GM12865 (cell line): Measurements from ENCODE around the gene LRTM1.

Source experiments
- DNase-seq: peaks from one replicate; pipeline ENCODE4 v3.0.0; 2010; ENCODE audit warnings: low read depth
- H3K4me3 ChIP-seq: 2 replicates; pipeline ENCODE4 v1.5.1; 2011; ENCODE audit warnings: mild to moderate bottlenecking, low read depth, low read length, control low read depth
- CTCF ChIP-seq: IDR thresholded peaks from 2 replicates; pipeline ENCODE4 v1.5.1; 2011; ENCODE audit warnings: low read length, control low read depth, low read depth, inconsistent platforms; ENCODE audit not compliant: insufficient read depth; ENCODE audit errors: missing control alignments

Gene LRTM1

GRCh38 chr3:54941690-54942362, 14.0 kb upstream of the LRTM1 start:
- DNase-seq = no peak
- H3K4me3 ChIP-seq = no peak overlapping the region
- TF ChIP-seq CTCF = no peak

- TF ChIP-seq CTCF = no peak
- no peak overlapping the region for H3K4me3 ChIP-seq
- no peak for DNase-seq
Observed at GRCh38 chr3:54940971-54941370, 13.1 kb upstream of the LRTM1 start.

- H3K4me3 ChIP-seq = no peak overlapping the region
- DNase-seq = no peak
- no peak for TF ChIP-seq CTCF
Observed at GRCh38 chr3:54939557-54940300, 11.9 kb upstream of the LRTM1 start.

- no peak overlapping the region for H3K4me3 ChIP-seq
- TF ChIP-seq CTCF = no peak
- DNase-seq = no peak
Observed at GRCh38 chr3:54936561-54936960, 8.7 kb upstream of the LRTM1 start.

- no peak for DNase-seq
- TF ChIP-seq CTCF = no peak
- no peak overlapping the region for H3K4me3 ChIP-seq
Observed at GRCh38 chr3:54935869-54936268, 8.0 kb upstream of the LRTM1 start.

GRCh38 chr3:54932606-54933005, 4.7 kb upstream of the LRTM1 start:
- DNase-seq = no peak
- H3K4me3 ChIP-seq = no peak overlapping the region
- TF ChIP-seq CTCF = no peak

GRCh38 chr3:54931182-54931581, 3.3 kb upstream of the LRTM1 start:
- H3K4me3 ChIP-seq = no peak overlapping the region
- TF ChIP-seq CTCF = no peak
- no peak for DNase-seq
